Endodermal cell (in vitro differentiated cells): ENCODE results near the gene DNAJB4. TPM values are rescaled to one million over a fixed set of nuclear protein-coding genes. Genes with fewer than 3 reads are reported as not detected.

Experiments used
- DNase-seq: peaks from one replicate; pipeline ENCODE4 v3.0.0-alpha.2; 2017
- H3K27ac ChIP-seq: 2 replicates; pipeline ENCODE4 v1.5.1; 2013; ENCODE audit warnings: mild to moderate bottlenecking, low read depth, low read length, moderate library complexity
- H3K27me3 ChIP-seq: 2 replicates; pipeline ENCODE4 v1.6.1; 2013; ENCODE audit warnings: mild to moderate bottlenecking, low read length, moderate library complexity; ENCODE audit not compliant: insufficient read depth, control insufficient read depth, poor library complexity, severe bottlenecking
- H3K36me3 ChIP-seq: 2 replicates; pipeline ENCODE4 v1.7.0; 2013; ENCODE audit warnings: mild to moderate bottlenecking, low read length, moderate library complexity; ENCODE audit not compliant: control insufficient read depth, insufficient read depth
- H3K4me1 ChIP-seq: one replicate; pipeline ENCODE4 v1.7.0; 2013; ENCODE audit warnings: low read length; ENCODE audit not compliant: control insufficient read depth, insufficient read depth
- H3K4me3 ChIP-seq: 2 replicates; pipeline ENCODE4 v1.5.1; 2013; ENCODE audit warnings: mild to moderate bottlenecking, low read length, moderate library complexity
- H3K9ac ChIP-seq: 2 replicates; pipeline ENCODE4 v1.6.1; 2013; ENCODE audit warnings: mild to moderate bottlenecking, low read length, moderate library complexity; ENCODE audit not compliant: poor library complexity, severe bottlenecking; ENCODE audit errors: extremely low read depth
- H3K9me3 ChIP-seq: 2 replicates; pipeline ENCODE4 v1.6.1; 2013; ENCODE audit warnings: mild to moderate bottlenecking, low read length, moderate library complexity; ENCODE audit not compliant: control insufficient read depth
- H3K27ac Mint-ChIP-seq: 2 replicates; pipeline ENCODE4 v1.8.0; 2020; ENCODE audit warnings: mixed read lengths
- H3K27me3 Mint-ChIP-seq: 2 replicates; pipeline ENCODE4 v1.8.0; 2021; ENCODE audit warnings: mild to moderate bottlenecking, mixed read lengths; ENCODE audit not compliant: insufficient read depth
- H3K36me3 Mint-ChIP-seq: 2 replicates; pipeline ENCODE4 v1.8.0; 2020; ENCODE audit warnings: low read depth, mixed read lengths
- H3K4me1 Mint-ChIP-seq: 2 replicates; pipeline ENCODE4 v1.8.0; 2020; ENCODE audit warnings: mixed read lengths
- H3K4me3 Mint-ChIP-seq: 2 replicates; pipeline ENCODE4 v1.8.0; 2020; ENCODE audit warnings: mild to moderate bottlenecking, moderate library complexity, mixed read lengths
- H3K9me3 Mint-ChIP-seq: 2 replicates; pipeline ENCODE4 v1.8.0; 2020; ENCODE audit warnings: mild to moderate bottlenecking, mixed read lengths
- WGBS, 2 experiments: methylation state at CpG; one replicate each; pipeline versions ENCODE4 v1.1.5 to v1.1.7; 2013; ENCODE audit warnings: missing lambda C conversion rate in 2 of 2, mixed read lengths in 1 of 2; ENCODE audit not compliant: insufficient coverage in 1 of 2, insufficient read length in 1 of 2; 5-methylcytosine and 5-hydroxymethylcytosine counted together
- total RNA-seq, 2 donors: library from RNA; stranded (reverse); fragmentation: NEBNext Ultra II Directional in 1 of 2; extraction: Animal tissue kit (Norgen Biotek cat#: 25700) in 1 of 2; gene quantifications; 2 replicates in 1 of 2; 3 replicates in 1 of 2; pipeline ENCODE4 v1.2.1, GENCODE V29; 2021
- TF ChIP-seq, protein P1 (sequence below): fragments of 200-600 bp; sonication (generic); conservative IDR thresholded peaks from 2 replicates; pipeline ENCODE4 v1.5.0; 2021; ENCODE audit warnings: antibody characterized with exemption, mild to moderate bottlenecking

The DNAJB4 gene
- total RNA-seq, 2 donors from 2014 or later, result 16.4 to 38.4 TPM

DNA sequence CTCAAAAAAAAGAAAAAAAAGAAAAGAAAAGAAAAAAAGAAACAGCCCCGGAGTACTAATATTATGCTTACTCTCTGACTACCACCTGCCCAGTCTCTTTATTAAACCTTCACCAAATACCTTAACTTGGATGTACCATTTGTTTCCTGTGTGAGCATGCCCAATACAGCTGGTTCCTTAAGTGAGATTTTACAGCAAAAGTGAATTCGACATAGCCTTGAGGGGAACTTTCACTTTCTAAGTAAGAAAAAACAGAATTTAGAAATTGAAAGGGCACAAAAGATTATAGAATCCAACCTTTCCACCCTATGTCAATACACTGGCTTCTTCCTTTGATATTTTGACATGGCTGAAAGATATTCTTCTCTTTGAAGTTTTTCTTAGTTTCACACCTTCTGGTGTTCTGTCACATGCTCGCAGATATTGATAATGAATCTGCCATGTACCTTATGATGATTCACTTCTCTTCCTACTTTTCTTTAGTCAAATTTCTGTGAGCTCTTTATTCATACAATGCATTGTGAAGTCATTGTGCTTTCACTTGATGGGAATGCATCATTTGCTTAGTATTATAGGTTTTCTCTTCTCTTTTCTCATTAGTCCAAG lies 35.8 kb downstream of the DNAJB4 start:
- H3K9me3 Mint-ChIP-seq, result no peaks in the 10 kb centered on the region
- H3K4me1 Mint-ChIP-seq, result peaks cover 5% of the 10 kb centered on the region
- H3K4me3 ChIP-seq, result no peak overlapping the region
- no peaks in the 10 kb centered on the region for H3K36me3 ChIP-seq
- H3K27ac ChIP-seq, result no peak overlapping the region
- H3K36me3 Mint-ChIP-seq, result no peaks in the 10 kb centered on the region
- H3K4me1 ChIP-seq, result no peaks in the 10 kb centered on the region
- H3K27ac Mint-ChIP-seq, result no peak overlapping the region
- H3K27me3 Mint-ChIP-seq, result peaks cover 31% of the 10 kb centered on the region
- peaks cover 31% of the 10 kb centered on the region for H3K27me3 ChIP-seq
- no peak overlapping the region for H3K9ac ChIP-seq
- H3K4me3 Mint-ChIP-seq, result no peak overlapping the region
- 95 to 100% methylated on average over 1 to 3 of the region's 3 CpGs for WGBS, 2 experiments
- no peaks in the 10 kb centered on the region for H3K9me3 ChIP-seq
- TF ChIP-seq, protein P1, sequence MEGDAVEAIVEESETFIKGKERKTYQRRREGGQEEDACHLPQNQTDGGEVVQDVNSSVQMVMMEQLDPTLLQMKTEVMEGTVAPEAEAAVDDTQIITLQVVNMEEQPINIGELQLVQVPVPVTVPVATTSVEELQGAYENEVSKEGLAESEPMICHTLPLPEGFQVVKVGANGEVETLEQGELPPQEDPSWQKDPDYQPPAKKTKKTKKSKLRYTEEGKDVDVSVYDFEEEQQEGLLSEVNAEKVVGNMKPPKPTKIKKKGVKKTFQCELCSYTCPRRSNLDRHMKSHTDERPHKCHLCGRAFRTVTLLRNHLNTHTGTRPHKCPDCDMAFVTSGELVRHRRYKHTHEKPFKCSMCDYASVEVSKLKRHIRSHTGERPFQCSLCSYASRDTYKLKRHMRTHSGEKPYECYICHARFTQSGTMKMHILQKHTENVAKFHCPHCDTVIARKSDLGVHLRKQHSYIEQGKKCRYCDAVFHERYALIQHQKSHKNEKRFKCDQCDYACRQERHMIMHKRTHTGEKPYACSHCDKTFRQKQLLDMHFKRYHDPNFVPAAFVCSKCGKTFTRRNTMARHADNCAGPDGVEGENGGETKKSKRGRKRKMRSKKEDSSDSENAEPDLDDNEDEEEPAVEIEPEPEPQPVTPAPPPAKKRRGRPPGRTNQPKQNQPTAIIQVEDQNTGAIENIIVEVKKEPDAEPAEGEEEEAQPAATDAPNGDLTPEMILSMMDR, result no peak
- DNase-seq, result no peak

DNA sequence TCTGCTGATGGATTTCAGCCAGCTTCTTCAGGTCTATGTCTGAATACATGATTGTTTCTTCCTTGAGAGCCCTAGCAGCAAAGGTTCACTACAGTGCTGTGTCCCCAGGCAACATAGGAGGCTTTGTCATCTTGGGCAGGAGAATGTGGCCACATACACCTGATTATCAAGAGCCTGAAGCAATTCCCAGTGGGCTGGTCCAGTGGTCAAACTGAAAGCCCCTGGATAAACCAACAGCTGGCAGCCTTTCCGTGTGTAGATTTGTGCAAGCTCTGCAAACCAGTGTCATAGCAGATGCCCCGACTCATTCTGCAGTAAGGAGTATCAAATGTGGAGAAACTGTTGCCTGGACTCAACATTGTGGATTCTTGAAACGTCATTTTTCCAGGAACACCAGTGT lies 38.7 kb downstream of the DNAJB4 start:
- Mint-ChIP-seq H3K4me1 (peaks cover 18% of the 10 kb centered on the region), H3K27me3 (peaks cover 51% of the 10 kb centered on the region), H3K36me3 (no peaks in the 10 kb centered on the region), H3K27ac (no peak overlapping the region), H3K4me3 (no peak overlapping the region), H3K9me3 (no peaks in the 10 kb centered on the region)
- DNase-seq, result no peak
- Histone ChIP-seq H3K9ac (no peak overlapping the region), H3K9me3 (no peaks in the 10 kb centered on the region), H3K27me3 (peaks cover 59% of the 10 kb centered on the region), H3K4me1 (no peaks in the 10 kb centered on the region), H3K27ac (no peak overlapping the region), H3K36me3 (no peaks in the 10 kb centered on the region), H3K4me3 (no peak overlapping the region)
- 91 to 96% methylated on average over 3 of the region's 3 CpGs for WGBS, 2 experiments
- TF ChIP-seq, protein P1, result no peak

DNA sequence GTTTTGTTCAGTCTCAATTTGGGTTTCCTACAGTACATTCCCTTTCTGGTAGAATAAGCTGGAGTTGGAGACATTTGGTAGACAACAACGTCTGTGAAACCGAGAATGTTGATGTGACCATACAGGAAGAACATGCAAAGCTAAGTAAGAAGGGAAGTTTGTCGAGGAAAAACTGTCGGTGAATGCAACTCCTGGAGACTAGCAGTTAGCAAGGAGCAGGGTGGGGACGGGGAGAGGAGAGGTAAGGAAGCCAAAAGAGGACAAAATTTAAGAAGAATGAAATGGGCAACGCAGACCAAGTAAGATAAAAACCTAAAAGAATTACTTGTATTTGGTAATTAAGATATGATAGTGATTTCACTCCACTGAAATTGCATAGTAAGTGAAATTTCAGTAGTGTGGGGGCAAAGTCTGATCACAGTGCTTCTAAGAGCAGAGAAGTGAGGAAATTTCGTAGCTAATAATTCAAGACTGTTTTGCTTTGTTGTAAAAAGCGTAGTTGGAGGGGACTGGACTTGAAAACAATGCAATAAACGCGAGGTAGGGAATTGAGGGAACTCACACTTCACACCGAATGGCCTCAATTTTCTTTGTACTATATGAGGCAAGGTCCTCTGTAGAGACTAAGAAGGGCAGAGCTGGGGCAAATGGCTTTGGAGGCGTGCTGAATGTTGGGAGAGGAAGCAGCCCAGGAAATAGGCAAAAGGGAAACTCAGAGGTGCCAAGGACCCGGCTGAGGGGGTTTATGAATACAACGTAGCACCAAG lies 40.2 kb downstream of the DNAJB4 start:
- Mint-ChIP-seq H3K4me3 (peak overlapping the region; percentile 76), H3K9me3 (no peaks in the 10 kb centered on the region), H3K27me3 (peaks cover 51% of the 10 kb centered on the region), H3K27ac (no peak overlapping the region), H3K36me3 (no peaks in the 10 kb centered on the region), H3K4me1 (peaks cover 18% of the 10 kb centered on the region)
- H3K4me3 ChIP-seq, result peak overlapping the region; percentile 79
- 80 to 82% methylated on average over 13 to 14 of the region's 14 CpGs for WGBS, 2 experiments
- no peaks in the 10 kb centered on the region for H3K4me1 ChIP-seq
- no peak for DNase-seq
- peaks cover 61% of the 10 kb centered on the region for H3K27me3 ChIP-seq
- H3K9ac ChIP-seq, result no peak overlapping the region
- H3K27ac ChIP-seq, result no peak overlapping the region
- no peaks in the 10 kb centered on the region for H3K36me3 ChIP-seq
- TF ChIP-seq, protein P1, result no peak
- H3K9me3 ChIP-seq, result no peaks in the 10 kb centered on the region
